NT2/D1 (cell line): ENCODE results near the gene DYSF.

Experiments used
- YY1 ChIP-seq: IDR thresholded peaks from 2 replicates; pipeline ENCODE4 v1.6.1; 2011; ENCODE audit not compliant: insufficient read length, insufficient read depth
- ZNF274 ChIP-seq: IDR thresholded peaks from 2 replicates; pipeline ENCODE4 v1.6.1; 2011; ENCODE audit warnings: mild to moderate bottlenecking, low read depth, low read length

GRCh38 chr2:71710367-71711132 lies 257.2 kb downstream of the DYSF start:
- no peak for TF ChIP-seq ZNF274
- TF ChIP-seq YY1 = no peak
